Measurements from ENCODE around the gene NPC1.
"Not testable (repeated sequence)": the region's sequence is repeated elsewhere in the genome, so short reads cannot be mapped to it uniquely, and the experiment has no call there.

Gene NPC1

DNA sequence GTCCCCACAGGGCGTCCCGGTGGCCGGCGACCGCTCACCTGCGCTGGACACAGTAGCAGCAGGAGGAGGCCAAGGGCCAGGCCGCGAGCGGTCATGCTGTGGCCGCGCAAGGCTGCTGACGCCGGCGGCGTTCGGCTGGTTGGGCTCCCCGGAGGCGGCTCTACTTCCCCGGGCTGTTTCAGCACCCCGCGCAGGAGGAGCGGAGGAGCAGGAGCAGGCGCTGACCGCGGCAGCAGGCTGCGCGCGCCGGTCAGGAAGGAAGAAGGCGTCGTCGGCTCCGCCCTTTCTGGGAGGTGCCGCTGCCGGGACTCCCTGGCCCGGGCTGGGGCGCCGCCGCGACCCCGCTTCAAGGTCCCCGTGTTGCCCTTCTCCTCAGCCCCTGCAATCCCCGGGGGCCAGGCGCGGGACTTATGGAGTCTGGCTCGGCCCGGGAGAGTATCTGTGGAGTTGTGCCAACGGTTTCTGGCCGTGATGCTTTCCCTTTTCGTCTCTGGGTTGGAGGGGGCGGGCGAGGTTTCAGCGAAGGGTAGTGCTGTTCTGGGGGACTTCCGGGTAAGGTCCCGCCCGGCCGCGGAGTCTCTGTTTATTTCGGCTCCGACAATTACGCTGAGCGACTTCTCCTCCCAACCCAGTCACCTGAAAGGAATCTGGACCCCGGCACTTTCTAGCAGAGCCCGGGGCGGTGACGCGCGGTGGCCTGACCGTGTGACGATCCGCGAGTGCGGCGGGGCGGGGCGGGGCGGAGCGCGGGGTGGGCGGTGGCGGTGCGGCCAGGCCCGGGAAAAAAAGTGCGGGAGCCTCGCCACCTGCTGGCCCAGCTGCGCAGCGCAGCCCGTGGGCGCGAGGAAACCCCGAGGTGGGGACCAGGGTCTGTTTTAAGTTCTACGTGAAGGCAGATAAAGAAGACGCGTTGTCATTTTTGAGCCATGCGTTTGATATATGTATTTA is at the start of gene NPC1:
NPC1 (minus strand) TSS at position 258 of the 948 bp plus-strand sequence; CDS start at position 95, 163 bp downstream.
- peak; percentile 92 for DNase-seq (ENCODE audit: low spot score)

DNA sequence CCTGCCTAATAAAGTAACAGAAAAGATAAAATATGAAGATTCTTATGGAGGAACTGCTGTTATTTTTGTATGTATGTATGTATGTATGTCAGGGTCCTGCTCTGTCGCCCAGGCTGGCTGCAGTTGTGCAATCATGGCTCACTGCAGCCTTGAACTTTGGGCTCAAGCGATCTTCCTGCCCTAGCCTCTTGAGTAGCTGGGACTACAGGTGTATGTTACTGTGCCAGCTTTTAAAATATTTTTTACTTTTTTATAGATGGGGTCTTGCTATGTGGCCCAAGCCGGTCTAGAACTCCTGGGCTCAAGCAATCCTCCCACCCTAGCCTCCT is 49.7 kb upstream of the NPC1 start:
- no peak for DNase-seq (ENCODE audit: low spot score)

DNA sequence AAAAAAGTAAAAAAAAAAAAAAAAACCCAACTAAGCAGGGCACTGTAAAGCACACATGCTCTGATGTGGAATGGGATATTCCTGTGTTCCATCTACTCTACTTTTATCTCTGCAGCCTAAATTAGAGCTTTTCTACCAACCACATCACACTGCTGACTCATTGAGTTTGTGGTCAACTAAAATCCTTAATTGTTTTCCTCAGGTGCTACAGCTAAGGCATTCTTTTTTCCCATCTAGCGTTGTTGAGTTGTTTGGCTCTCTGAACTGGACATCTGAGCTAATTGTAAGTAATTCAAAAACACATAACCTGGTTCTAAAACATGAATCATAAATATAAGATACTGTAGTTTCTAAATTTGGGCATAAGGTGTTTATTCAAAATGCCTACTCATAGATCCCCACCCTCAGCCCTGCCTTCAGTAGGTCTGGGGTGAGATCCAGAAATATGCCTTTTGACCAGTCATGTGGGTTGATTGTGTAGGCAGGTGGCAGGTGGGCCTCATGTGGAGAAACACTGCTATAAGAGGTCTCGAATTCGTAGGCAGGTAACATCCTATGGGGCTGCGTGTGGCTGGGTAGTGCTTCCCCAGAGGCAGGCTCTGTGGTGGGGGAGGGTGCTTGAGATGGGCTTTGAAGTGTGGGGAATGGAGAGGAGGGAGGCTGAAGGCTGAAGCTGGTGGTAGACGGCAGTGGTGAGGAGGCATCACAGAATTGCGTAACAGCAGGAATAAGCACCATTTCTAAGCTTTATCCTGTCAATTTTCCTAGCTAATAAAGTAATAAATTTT is 49.2 kb upstream of the NPC1 start:
- no peak for DNase-seq (ENCODE audit: low spot score)

DNA sequence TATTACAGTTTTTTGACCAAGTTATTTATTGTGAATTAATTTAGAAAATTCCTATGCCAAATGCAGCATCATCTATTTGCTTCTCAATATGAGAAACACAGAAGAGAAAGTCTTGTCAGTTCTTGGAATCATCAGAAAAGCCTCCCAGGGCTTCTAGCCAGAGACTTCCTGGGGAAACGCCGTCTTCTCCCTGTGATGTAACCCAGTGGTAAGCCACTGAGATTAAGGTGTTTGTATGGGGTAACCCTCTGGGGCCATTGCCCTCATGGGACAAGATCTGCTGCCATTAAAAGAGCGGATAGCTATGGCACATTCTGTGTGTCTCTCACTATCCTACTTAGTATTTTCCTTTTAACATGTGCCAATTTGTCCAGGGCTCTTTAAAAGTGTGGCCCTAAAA is 48.4 kb upstream of the NPC1 start:
- no peak for DNase-seq (ENCODE audit: low spot score)

DNA sequence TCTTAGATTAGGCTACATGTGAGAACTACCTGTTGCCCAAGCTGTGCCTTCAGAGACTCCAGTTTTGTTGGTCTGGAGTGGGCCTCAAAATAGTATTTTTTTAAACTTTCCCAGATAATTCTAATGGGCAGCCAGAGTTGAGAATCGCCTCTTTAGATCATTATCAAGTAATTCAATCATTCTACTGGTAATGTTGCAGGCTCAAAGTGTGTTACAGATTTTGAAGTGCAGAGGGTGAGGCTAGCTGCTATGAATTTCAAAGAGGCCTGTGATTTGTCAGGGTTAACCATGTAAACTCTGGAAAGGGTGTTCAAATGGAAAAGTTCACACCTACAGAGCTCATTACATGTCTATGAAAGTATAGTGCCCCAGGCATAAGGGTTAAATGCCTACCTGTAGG is 46.3 kb upstream of the NPC1 start:
- no peak for DNase-seq (ENCODE audit: low spot score)

DNA sequence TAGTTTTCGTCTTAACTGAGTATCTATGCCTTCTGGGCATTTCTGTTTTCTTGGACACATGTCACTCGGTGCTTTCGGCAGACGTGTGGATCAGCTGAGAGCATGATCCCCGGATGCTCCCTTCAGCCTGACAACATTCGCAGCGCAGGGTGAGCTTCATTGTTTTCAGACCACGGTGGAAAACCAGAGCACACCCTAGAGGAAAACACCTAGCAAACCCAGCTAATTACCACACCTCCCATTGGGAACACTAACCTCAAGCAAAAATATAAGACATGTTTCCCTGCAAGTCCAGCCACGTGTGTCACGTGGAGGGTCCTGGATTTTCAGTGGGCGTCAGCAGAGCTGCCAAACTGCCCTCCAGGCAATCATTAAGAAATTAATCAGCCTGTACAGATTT is 45.4 kb upstream of the NPC1 start:
- no peak for DNase-seq (ENCODE audit: low spot score)

DNA sequence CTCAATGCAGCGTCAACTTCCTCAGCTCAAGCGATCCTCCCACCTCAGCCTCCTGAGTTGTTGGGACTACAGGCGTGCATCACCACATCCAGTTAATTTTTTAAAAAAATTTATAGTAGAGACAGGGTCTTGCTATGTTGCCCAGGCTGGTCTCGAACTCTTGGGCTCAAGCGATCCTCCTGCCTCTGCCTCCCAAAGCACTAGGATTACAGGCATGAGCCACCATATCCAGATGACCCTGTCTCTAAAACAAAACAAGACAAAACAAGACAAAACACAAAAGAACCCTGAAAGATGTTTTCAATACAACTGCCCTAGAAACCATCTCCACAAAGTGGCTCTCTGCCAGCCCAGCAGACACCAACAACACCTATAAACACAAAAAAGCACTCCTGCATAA is 45.0 kb upstream of the NPC1 start:
- no peak for DNase-seq (ENCODE audit: low spot score)

DNA sequence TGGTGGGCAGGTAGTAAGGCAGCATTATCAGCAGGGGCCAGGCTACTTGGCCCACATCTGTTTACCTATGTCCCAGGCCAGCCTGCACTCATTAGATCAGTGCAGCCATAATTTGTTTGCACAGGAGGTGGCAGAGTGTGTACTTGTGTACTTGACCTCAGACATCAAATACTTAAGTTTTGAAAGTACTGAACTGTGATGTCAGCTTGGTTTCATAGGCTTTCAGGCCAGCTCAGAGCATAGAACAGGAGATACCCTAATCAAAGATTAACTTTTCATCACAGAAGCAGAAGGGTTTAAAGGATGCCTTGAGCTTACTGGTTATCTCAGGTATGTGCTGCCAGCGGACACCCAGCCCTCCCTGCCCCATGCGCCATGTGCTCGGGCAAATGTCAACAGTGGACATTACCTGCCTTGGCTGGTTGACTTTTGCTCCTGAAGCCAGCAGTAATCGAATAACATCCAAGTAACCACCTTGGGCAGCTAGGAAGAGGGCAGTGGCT is 43.2 kb upstream of the NPC1 start:
- no peak for DNase-seq (ENCODE audit: low spot score)

DNA sequence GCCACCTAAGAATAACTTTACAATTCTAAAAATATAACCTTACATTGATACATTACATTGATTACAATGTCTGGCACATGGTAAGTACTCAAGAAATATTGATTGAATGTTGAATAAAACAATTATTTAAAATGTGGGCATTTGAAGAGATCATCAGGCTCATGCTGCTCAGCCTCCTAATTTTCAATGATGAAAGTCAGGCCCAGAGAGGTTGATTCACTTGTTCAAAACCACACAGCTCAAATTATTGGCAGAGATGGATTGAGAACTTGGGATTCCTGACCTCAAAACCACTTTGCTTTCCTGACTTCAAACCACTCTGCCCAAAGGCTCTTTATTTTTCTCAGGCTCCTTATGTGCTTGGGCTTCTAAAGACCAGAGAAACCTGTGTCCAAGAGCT is 41.7 kb upstream of the NPC1 start:
- no peak for DNase-seq (ENCODE audit: low spot score)

DNA sequence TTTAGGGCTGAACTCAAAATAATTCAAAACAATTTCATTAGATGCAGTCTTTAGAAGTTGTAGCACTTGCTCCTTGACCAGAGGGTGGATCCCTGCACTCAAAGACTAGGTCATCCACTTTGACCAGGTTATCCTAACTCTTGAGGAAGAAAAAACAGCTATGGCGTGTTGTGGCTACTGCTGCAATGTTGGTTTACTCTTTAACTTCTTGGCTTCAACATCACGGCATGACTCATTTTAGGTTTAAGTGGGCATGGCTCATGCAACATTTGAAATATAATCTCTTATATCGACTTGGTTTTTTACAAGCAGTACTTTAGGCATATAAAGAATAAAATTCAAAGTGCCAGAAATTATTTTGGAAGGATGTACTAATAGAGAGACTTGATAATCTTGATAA is 41.0 kb upstream of the NPC1 start:
- DNase-seq (ENCODE audit: low spot score), result no peak

DNA sequence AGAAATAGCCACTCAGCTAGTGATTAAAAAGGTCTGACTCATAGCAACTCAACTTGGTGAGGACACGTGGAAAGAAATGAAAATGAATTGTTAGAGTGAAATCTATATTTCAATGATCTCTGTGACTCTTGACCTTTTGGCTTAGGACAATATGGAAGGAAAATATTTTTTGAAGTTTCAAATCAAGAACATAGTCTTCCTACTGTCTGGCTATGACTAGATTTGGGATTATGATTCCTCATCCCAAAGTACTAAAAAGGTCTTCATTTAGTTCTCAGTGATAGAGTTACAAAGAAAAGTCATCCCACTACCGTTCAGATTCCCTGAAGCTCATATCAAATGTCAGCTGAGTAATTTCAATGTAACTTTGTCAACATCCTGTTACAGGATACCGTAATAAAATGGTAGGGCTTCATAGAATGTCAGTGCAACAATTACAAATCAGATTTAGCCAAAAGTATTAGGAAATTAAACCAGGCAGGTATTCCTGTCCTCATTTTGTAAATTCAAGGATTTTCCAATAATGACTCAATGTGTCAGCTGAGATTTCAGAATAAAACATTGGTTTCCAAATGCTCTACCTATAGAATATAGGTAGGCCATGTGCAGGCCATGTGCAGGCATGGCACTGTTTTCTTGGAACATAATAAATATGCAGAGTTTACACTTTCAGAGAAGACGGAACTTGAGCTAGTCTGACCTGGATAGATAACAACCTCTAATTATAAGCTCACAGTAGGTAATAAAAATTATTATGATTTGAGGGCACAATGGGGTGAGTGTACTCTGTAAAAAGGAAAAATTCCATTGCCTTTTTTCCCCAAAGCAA is 40.4 kb upstream of the NPC1 start:
- no peak for DNase-seq (ENCODE audit: low spot score)

DNA sequence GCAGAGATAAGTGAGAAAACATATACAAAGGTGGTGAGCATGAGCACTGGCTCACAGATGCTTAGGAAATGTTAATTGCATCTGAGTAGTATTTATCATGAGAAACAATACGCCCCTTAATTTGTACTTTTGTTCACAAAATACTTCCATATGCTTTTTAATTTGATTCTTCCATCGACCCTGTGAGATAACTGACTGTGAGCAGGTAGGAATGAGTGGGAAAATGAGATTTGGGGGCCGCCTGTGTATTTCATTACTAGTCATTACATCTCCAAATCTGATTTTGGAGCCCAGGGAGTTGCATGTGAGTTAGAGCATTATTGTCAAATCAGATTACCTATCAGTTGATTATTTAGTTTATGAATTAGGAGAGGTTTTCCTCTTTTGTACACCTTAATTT is 36.7 kb upstream of the NPC1 start:
- no peak for DNase-seq (ENCODE audit: low spot score)

DNA sequence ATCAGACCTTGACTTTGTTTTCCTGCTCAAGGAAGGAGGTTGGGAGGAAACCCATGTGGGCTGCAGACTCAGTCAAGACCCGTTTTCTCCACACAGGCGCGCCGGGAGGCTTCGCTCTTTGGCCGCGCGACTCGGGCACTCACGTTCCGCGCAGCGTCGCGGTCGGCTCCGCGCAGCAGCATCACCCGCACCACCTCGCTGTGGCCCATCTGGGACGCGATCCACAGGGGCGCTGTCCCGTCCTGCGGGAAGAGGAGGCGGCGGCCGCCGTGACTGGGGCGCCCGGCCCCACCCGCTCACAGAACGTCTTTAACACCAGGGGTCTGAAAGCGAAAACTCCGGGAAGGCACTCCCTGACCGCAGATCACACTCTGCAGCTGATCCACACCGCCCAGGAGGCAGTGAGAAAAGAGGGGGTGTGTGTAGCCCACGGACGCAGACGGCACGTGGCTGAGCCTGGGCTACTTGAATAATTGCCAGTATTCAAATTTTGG is 33.1 kb upstream of the NPC1 start:
- no peak for DNase-seq (ENCODE audit: low spot score)

DNA sequence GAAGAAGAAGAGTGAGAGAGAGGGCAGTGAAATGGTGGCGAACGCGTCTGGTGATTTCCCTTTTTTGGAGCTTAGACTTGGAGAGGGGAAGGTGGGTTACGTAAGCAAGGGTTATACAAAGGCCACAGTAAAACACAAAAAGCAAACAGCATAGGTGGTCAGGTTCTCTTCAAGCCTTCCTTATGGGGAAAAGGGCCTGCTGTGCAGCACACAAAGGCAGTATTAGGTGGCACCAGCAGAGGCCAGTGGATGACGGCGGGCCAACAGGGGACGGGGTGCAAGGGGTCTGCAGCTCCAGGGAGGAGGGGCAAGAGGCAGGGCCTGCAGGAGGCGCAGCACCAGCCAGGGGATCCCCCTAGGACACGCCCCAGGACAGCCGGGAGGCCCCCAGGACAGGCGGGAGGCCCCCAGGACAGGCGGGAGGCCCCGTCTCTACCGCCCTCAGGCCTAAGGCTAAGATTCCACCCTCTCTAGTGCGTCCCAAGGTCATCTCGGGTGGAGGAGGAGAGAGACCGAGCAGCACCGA is 32.6 kb upstream of the NPC1 start:
- no peak for DNase-seq (ENCODE audit: low spot score)

DNA sequence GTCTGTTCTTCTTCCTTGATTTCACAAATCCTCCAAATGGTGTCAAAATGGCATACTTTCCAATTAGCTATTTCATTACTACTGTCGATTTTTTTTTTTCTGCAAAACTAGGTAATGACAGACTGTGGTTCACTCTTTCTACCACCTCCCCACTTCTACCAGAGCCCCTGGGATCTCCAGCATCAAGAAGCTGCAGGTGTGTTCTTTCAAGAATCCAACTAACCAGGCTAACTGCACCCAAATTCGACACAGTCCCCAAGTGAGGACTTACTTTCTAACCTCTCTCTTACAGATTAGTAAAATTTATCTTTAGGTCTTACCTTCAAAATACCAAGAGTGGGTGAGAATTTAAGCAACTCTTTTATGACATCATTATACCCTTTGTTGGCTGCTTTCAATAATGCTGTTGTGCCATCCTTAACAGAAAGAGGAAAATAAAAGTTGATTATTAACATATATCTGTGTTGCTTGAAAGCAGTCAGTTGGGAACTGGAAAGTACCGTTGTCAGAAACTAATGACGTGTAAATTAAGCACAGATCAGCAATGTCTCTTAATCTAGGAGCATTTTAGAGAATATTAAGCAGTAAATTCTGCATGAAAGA is 31.2 kb upstream of the NPC1 start:
- no peak for DNase-seq (ENCODE audit: low spot score)

DNA sequence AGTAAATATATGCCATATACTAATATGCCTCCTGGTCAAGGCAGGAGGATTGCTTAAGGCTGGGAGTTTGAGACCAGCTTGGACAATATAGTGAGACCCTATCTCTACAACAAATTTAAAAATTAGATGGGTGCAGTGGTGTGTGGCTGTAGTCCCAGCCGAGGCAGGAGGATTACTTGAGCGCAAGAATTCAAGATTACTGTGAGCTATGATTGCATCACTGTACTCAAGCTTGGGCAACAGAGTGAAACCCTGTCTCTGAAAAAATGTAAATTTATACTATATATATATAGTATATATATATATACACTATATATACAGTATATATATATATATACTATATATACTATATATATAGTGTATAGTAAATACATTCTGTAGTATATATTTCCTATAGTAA is 30.0 kb upstream of the NPC1 start:
- DNase-seq (ENCODE audit: low spot score), result no peak

DNA sequence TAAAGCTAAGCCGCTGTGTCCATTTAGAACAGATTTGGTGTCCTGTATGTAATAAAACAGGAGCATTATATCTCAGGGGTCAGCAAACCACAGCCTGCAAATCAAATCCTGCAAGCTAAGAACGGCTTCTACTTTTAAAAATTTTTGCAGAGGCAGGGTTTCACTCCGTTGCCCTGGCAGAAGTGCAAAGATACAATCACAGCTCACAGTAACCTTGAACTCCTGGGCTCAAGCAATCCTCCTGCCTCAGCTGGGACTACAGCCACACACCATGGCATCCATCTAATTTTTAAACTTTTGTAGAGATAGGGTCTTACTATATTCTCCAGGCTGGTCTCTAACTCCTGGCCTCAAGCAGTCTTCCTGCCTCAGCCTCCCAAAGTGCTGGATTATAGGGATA is 28.6 kb upstream of the NPC1 start:
- no peak for DNase-seq (ENCODE audit: low spot score)

DNA sequence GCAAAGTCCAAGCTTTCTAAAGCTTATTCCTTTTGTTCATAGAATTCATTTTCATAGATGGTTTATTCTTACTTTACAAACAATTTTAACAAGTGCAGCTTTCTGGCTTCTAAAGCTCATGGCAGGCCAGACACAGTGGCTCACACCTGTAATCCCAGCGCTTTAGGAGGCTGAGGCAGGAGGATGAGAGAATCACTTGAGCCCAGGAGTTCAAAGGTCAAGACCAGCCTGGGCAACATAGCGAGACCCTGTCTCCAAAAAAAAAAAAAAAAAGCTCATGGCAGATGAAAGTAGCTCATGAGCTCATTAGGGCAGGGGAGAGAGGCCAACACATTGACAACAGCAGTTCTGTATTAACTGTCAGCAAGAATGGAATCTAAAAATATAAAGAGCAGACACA is 28.1 kb upstream of the NPC1 start:
- DNase-seq (ENCODE audit: low spot score), result no peak

DNA sequence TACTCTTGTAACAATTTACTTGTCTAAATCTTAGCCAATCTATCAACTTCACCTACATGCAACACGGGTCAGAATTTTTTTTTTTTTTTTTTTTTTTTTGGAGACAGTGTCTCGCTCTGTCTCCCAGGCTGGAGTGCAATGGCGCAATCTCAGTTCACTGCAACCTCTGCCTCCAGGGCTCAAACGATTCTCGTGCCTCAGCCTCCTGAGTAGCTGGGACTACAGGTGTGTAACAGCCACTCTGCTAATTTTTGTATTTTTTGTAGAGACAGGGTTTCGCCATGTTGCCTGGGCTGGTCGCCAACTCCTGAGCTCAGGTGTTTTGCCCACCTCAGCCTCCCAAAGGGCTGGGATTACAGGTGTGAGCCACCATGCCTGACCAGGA is 26.8 kb upstream of the NPC1 start:
- not testable (repeated sequence) for DNase-seq (ENCODE audit: low spot score)

DNA sequence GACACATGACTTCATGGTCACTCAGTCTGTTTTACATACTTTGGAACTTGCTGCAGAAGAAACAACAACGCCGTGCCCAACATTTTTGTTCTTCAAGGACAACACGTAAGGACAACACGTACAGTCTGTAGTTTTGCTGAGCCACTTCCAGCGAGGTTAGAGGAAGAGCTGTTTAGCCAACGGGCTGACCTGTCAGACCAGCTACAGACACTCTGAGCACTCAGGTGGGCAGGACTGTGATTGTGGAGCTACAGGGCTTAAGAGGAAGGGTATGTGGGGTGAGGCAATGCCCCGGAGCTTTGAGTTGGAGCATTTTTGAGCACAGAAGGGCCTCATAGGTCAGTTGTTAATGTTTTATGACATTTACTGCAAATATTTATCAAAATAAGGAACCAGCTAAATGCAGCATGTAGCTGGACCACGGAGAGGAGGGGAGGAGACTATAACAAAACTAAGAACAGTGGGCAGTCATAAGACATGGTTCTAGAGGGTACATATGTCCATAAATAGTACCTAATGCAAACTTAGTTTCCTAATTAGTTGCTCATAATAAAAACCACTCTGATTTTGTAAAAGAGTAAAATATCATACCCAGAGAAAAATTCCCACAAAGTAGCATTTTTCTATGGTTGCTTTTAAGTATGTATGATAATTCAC is 26.3 kb upstream of the NPC1 start:
- no peak for DNase-seq (ENCODE audit: low spot score)

Data from activated CD4-positive, alpha-beta T cell treated with anti-CD3 and anti-CD28 coated beads, Interleukin-2, Interleukin-4, amounts not matched to agents 100 ng/mL and 50 ng/mL, durations not matched to agents 16 hours and 8 hours (primary cell).